Fibroblast of lung (primary cell): Measurements from ENCODE around the gene SLC24A3. TPM values are rescaled to one million over a fixed set of nuclear protein-coding genes. Genes with fewer than 3 reads are reported as not detected.

ENCODE experiments used
- DNase-seq, 2 donors: peaks; one replicate each; pipeline versions ENCODE4 v3.0.0 to v3.0.0-alpha.2; 2010; ENCODE audit warnings: low read depth in 2 of 2
- H2AFZ ChIP-seq: 2 replicates; pipeline ENCODE4 v1.5.1; 2012; ENCODE audit warnings: low read length, control low read depth, inconsistent platforms
- H3K27ac ChIP-seq: 2 replicates; pipeline ENCODE4 v1.5.1; 2011; ENCODE audit warnings: low read length, control low read depth; ENCODE audit not compliant: insufficient read depth
- H3K27me3 ChIP-seq: 2 replicates; pipeline ENCODE4 v1.5.1; 2011; ENCODE audit warnings: mild to moderate bottlenecking, low read length; ENCODE audit not compliant: control insufficient read depth, insufficient read depth
- H3K36me3 ChIP-seq: 2 replicates; pipeline ENCODE4 v1.5.1; 2011; ENCODE audit warnings: low read length; ENCODE audit not compliant: control insufficient read depth, insufficient read depth
- H3K4me1 ChIP-seq: 2 replicates; pipeline ENCODE4 v1.5.1; 2011; ENCODE audit warnings: low read length; ENCODE audit not compliant: control insufficient read depth, insufficient read depth; ENCODE audit errors: extremely low read depth
- H3K4me2 ChIP-seq: 2 replicates; pipeline ENCODE4 v1.5.1; 2011; ENCODE audit warnings: low read length, control low read depth; ENCODE audit not compliant: insufficient read depth; ENCODE audit errors: extremely low read depth
- H3K4me3 ChIP-seq, 4 experiments: fragments of 200-600 bp in 1 of 4; sonication (generic) in 1 of 4; replicated peaks in 1 of 4; 2 replicates each; pipeline ENCODE4 v1.5.1; 2011 to 2016; ENCODE audit warnings: low read length in 4 of 4, low read depth in 3 of 4, mild to moderate bottlenecking in 3 of 4, control low read depth in 2 of 4, inconsistent platforms in 1 of 4, mixed read lengths in 1 of 4; ENCODE audit not compliant: insufficient read depth in 1 of 4; ENCODE audit errors: control extremely low read depth in 1 of 4
- H3K79me2 ChIP-seq: 2 replicates; pipeline ENCODE4 v1.5.1; 2012; ENCODE audit warnings: mild to moderate bottlenecking, low read length, inconsistent platforms; ENCODE audit not compliant: control insufficient read depth, insufficient read depth
- H3K9ac ChIP-seq: 2 replicates; pipeline ENCODE4 v1.5.1; 2011; ENCODE audit warnings: mild to moderate bottlenecking, low read length, control low read depth; ENCODE audit not compliant: insufficient read depth
- H3K9me3 ChIP-seq: 2 replicates; pipeline ENCODE4 v1.5.1; 2012; ENCODE audit warnings: low read depth, low read length; ENCODE audit not compliant: control insufficient read depth, insufficient read depth
- H4K20me1 ChIP-seq: 2 replicates; pipeline ENCODE4 v1.5.1; 2011; ENCODE audit warnings: low read length; ENCODE audit not compliant: control insufficient read depth, insufficient read depth; ENCODE audit errors: extremely low read depth
- EZH2 ChIP-seq: IDR thresholded peaks from 2 replicates; pipeline ENCODE4 v1.5.1; 2012; ENCODE audit warnings: low read length, control low read depth, mild to moderate bottlenecking; ENCODE audit errors: missing control alignments
- polyA plus RNA-seq, 2 donors: library from polyadenylated mRNA; depleted of rRNA in 1 of 2; stranded (reverse) in 1 of 2; unstranded in 1 of 2; fragments of >200 nt; gene quantifications; 2 replicates each; pipeline ENCODE4 v1.2.1, GENCODE V29; 2011 to 2012; ENCODE audit warnings: missing spikeins in 1 of 2
- total RNA-seq: library from RNA; depleted of rRNA; stranded (reverse); fragments of >200 nt; gene quantifications from 2 replicates; pipeline ENCODE4 v1.2.1, GENCODE V29; 2014
- TF ChIP-seq, protein P1 (sequence below), 2 donors: IDR thresholded peaks in 1 of 2; conservative IDR thresholded peaks in 1 of 2; 1 replicate in 1 of 2; 2 replicates in 1 of 2; pipeline ENCODE4 v1.5.1; 2011 to 2012; ENCODE audit warnings: low read length in 2 of 2, control low read depth in 1 of 2, inconsistent platforms in 1 of 2, low read depth in 1 of 2, mild to moderate bottlenecking in 1 of 2

SLC24A3 gene
- total and polyA plus RNA-seq, 2 donors (not counting 1 experiment from before 2014, with no cell fraction given) = 0.03 to 1.8 TPM

DNA sequence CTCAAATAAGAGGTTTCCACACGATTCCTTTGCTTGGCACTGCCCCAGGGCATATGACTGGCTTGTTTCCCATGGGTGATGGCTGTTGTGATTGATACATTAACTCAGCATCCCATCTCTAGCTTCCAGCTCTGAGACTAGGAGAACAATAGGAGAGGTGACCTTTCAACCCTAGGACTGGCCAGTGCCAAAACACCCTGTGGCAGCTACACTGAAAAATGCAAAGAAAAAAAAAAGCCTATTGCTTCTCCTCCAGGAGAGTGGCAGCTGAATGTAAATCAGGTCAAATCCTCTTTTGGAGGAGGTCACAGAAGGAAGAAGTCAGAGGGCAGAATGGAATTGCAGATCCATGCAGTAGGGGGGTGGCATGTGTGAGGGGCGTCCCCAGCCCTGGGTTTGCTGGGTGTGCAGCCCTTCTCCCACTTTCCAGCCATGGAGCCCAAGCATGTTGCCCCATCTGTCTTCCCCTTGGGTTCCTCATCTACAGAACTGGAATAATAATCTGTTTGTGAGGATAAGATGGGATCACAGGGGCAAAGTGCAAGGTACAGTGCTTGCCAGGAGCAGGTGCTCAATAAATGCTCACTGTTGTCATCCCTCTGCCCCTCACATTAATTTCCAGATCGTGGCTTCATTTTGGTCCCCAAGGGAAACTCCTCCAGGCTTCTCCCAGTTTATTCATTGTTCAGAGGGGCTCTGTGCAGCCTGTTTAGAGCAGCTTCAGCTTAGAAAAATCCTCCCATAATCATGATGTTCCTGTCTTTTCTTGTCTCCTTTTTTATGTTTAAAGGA lies 300.6 kb downstream of the SLC24A3 start:
- Histone ChIP-seq H3K4me1 (no peaks in the 10 kb centered on the region), H3K27me3 (no peaks in the 10 kb centered on the region), H3K4me2 (no peak overlapping the region), H3K79me2 (no peaks in the 10 kb centered on the region), H4K20me1 (no peaks in the 10 kb centered on the region), H3K9me3 (no peaks in the 10 kb centered on the region), H3K9ac (no peak overlapping the region), H3K27ac (no peak overlapping the region), H3K4me3 (no peak overlapping the region), H2AFZ (no peak overlapping the region), H3K36me3 (no peaks in the 10 kb centered on the region)
- no peak for DNase-seq
- TF ChIP-seq EZH2 = no peak
- TF ChIP-seq, protein P1, sequence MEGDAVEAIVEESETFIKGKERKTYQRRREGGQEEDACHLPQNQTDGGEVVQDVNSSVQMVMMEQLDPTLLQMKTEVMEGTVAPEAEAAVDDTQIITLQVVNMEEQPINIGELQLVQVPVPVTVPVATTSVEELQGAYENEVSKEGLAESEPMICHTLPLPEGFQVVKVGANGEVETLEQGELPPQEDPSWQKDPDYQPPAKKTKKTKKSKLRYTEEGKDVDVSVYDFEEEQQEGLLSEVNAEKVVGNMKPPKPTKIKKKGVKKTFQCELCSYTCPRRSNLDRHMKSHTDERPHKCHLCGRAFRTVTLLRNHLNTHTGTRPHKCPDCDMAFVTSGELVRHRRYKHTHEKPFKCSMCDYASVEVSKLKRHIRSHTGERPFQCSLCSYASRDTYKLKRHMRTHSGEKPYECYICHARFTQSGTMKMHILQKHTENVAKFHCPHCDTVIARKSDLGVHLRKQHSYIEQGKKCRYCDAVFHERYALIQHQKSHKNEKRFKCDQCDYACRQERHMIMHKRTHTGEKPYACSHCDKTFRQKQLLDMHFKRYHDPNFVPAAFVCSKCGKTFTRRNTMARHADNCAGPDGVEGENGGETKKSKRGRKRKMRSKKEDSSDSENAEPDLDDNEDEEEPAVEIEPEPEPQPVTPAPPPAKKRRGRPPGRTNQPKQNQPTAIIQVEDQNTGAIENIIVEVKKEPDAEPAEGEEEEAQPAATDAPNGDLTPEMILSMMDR (conservative IDR thresholded peaks at IDR 0.05 in 1 of 2, IDR thresholded peaks at IDR 0.05 in 1 of 2; ENCODE audit: low read depth in 1 of 2, low read length in 2 of 2) = no peak

DNA sequence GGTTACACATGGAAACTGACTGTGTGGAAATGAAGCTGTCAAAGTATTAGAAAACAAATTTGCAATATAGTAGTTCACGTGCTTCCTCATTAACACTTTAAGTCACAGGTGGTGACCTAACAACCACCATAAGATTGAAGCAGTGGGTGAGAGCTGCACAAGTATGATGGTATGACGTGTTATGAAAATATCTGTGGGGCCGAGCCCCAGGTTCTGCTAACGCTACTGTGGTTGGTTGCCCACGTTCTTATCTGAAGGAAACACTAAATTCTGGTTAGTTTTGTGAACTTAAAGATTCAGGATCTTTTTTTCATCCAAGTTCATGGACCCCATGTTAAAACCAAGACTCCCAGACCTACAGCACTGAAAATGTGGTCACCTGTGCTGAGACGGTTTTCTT lies 302.6 kb downstream of the SLC24A3 start:
- DNase-seq = no peak
- no peak overlapping the region for H2AFZ ChIP-seq
- H3K36me3 ChIP-seq = no peaks in the 10 kb centered on the region

DNA sequence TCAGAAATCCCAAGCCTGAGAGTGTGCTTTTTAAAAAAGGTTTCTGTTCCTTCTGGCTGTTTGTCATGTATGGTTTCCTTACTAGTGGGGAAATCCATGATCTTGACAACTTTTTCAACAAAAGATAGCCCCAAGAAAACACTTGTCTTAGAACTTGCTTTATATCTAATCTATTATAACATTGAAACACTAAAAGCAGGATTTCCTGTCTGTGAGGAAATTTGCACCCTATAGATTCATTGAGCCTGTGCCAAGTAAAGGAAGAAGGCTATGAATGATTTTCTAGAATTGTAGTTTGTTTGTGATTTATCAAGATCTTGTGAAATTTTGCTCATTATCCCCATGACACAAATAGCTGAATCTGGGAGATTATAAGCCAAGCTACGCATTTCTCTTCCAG lies 307.0 kb downstream of the SLC24A3 start:
- Histone ChIP-seq H3K79me2 (no peaks in the 10 kb centered on the region), H2AFZ (no peak overlapping the region), H3K9me3 (no peaks in the 10 kb centered on the region), H3K4me2 (no peak overlapping the region), H4K20me1 (no peaks in the 10 kb centered on the region), H3K36me3 (no peaks in the 10 kb centered on the region), H3K9ac (no peak overlapping the region), H3K27me3 (no peaks in the 10 kb centered on the region), H3K27ac (no peak overlapping the region), H3K4me1 (no peaks in the 10 kb centered on the region), H3K4me3 (no peak overlapping the region)
- TF ChIP-seq, protein P1 (conservative IDR thresholded peaks at IDR 0.05 in 1 of 2, IDR thresholded peaks at IDR 0.05 in 1 of 2; ENCODE audit: low read depth in 1 of 2, low read length in 2 of 2) = no peak
- TF ChIP-seq EZH2 = no peak
- no peak for DNase-seq

More for the DNA sequence above, 302.6 kb downstream of the SLC24A3 start:
- H3K4me1 ChIP-seq = no peaks in the 10 kb centered on the region
- no peaks in the 10 kb centered on the region for H3K79me2 ChIP-seq
- H3K9me3 ChIP-seq = no peaks in the 10 kb centered on the region
- H3K4me3 ChIP-seq = no peak overlapping the region
- H4K20me1 ChIP-seq = no peaks in the 10 kb centered on the region
- H3K4me2 ChIP-seq = no peak overlapping the region
- no peak overlapping the region for H3K27ac ChIP-seq
- no peak overlapping the region for H3K9ac ChIP-seq
- H3K27me3 ChIP-seq = no peaks in the 10 kb centered on the region
- TF ChIP-seq, protein P1 (conservative IDR thresholded peaks at IDR 0.05 in 1 of 2, IDR thresholded peaks at IDR 0.05 in 1 of 2; ENCODE audit: low read depth in 1 of 2, low read length in 2 of 2) = no peak
- no peak for TF ChIP-seq EZH2
